ENCODE data around the gene ZNF615.
"Not testable (repeated sequence)": the region's sequence is repeated elsewhere in the genome, so short reads cannot be mapped to it uniquely, and the experiment has no call there.

Gene ZNF615

GRCh38 chr19:51980116-51980736 lies 27.8 kb downstream of the ZNF615 start:
- DNase-seq: no peak

- no peak for DNase-seq
Observed at GRCh38 chr19:51978882-51979281, 29.1 kb downstream of the ZNF615 start.

GRCh38 chr19:51977346-51977745 lies 30.7 kb downstream of the ZNF615 start:
- no peak for DNase-seq

- no peak for DNase-seq
Observed at GRCh38 chr19:51976852-51977251, 31.2 kb downstream of the ZNF615 start.

GRCh38 chr19:51975787-51976186 lies 32.2 kb downstream of the ZNF615 start:
- not testable (repeated sequence) for DNase-seq

GRCh38 chr19:51971624-51972023 lies 36.4 kb downstream of the ZNF615 start:
- no peak for DNase-seq

GRCh38 chr19:51970718-51971117 lies 37.3 kb downstream of the ZNF615 start:
- DNase-seq: no peak

GRCh38 chr19:51965583-51965982 lies 42.4 kb downstream of the ZNF615 start:
- no peak for DNase-seq

- DNase-seq: not testable (repeated sequence)
Observed at GRCh38 chr19:51960621-51961233, 47.3 kb downstream of the ZNF615 start.

GRCh38 chr19:51959791-51960190 lies 48.2 kb downstream of the ZNF615 start:
- DNase-seq: no peak

- DNase-seq: not testable (repeated sequence)
Observed at GRCh38 chr19:51957846-51958245, 50.2 kb downstream of the ZNF615 start.

- DNase-seq: no peak
Observed at GRCh38 chr19:51948975-51949374, 59.0 kb downstream of the ZNF615 start.

- DNase-seq: no peak
Observed at GRCh38 chr19:51946602-51947001, 61.4 kb downstream of the ZNF615 start.

GRCh38 chr19:51944798-51945552 lies 63.0 kb downstream of the ZNF615 start:
- DNase-seq: no peak
